CD4-positive, alpha-beta T cell treated with Interleukin-17A for 4 hours (primary cell): Measurements from ENCODE around the gene MS4A10.

Source experiments
- DNase-seq: peaks from one replicate; pipeline ENCODE4 v3.0.0-alpha.2; 2020; ENCODE audit warnings: mixed read lengths

Gene MS4A10

DNA sequence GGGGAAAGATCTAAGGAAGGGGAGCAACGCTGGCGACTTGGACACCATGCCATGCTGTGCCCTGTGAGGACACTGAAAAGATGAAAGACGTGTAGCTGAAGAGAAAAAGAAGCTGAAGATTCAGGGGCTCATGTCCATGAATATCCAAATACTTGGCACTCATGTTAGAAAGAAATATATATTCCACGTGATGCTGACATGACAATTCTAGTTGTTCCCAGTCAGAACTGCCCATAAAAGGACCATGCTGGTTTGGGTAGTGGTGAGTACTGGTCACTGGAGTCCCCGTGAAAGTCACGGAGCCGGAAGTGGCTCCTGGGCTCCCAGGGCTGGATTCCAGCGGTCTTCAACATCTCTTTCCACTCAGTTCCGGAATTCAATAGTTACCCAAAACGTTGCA lies 18.6 kb upstream of the MS4A10 start:
- DNase-seq: no peak

DNA sequence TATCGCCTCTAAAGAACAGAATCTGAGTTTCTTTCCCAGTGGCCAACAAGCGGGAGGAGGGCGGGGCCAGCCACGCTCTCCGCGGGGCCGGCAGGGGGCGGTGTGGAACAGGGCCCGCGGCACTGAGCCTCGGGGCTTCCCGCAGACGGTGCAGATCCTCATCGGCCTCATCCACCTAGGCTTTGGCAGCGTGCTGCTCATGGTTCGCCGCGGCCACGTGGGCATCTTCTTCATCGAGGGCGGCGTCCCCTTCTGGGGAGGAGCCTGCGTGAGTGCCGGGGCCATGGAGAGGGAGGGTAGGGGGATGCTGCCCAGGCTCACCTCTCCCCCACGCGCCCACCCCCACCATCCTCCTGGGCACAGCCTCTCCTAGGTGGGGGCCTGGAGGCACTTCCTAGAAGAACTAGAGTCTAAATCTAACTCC lies 17.7 kb upstream of the MS4A10 start:
- no peak for DNase-seq

DNA sequence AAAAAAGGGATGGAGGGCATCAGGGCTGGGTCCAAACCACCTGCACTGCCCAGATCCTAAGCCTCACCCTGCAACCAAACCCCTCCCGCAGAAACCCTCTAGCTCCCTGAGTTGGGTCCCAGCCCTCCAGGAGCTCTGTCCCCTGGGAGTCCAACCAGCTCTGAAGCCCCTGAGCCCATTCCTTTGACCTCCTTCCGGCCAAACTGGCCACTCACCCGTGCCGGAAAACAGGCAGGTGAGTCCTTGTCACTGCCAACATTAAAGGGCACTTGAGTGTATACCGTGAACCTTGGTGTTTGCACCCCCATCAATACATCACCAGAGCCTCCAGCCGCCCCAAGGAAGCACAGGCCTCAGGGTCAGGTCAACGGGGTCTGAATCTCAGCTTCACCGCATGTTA lies 16.9 kb upstream of the MS4A10 start:
- no peak for DNase-seq

GRCh38 chr11:60769273-60769672 lies 15.9 kb upstream of the MS4A10 start:
- DNase-seq: no peak

GRCh38 chr11:60769811-60770210 lies 15.3 kb upstream of the MS4A10 start:
- no peak for DNase-seq

- no peak for DNase-seq
Measured at GRCh38 chr11:60771146-60771545, 14.0 kb upstream of the MS4A10 start.

DNA sequence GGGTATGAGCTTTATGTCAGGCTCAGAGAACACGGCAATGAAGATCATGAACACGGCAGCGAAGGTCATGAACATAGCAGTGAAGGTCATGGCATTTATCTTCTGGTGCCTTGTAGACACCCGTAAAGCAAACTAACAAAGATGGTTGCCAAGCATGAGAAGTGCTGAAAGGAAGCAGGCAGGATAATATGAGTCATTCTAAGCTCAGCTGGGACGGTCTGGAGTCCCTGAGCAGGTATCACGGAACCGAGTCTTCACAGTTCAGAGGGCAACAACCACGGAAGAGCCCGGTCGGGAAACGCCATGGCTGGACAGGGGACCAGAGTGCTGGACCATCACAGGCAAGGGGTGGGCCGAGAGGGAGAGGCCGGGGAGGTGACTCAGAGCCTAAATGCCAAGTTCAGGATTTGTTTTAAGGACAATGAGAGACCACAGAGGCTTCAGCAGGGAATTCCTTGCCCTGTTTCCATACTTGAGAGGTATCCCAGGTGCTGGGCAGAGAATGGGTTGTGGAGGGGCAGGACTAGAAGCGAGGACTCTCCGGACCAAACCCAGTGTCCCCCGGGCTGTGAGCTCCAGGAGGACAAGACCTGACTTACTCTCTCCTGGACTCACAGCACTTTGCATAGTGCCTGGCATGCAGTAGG lies 13.1 kb upstream of the MS4A10 start:
- no peak for DNase-seq

DNA sequence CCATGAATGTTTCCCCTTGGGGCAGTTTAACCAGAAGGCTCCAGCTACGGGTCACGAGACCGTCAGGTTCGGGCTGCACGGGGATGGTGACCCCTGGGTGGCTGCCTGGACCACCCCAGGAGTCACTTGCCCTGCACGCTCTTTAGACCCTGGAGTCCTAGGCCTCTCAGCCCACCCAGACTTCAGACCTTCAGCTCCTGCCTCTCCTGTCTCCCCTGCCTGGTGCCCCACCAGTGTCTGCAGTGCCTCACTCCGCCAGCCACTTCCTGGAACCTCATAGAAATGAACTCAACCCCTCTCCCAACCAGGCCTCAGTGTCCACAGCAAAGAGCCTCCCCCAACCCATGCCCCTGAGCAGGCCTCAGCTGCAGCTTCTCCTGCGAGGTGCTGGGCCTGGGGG lies 12.5 kb upstream of the MS4A10 start:
- DNase-seq: no peak

- no peak for DNase-seq
Measured at GRCh38 chr11:60774726-60775125, 10.4 kb upstream of the MS4A10 start.

DNA sequence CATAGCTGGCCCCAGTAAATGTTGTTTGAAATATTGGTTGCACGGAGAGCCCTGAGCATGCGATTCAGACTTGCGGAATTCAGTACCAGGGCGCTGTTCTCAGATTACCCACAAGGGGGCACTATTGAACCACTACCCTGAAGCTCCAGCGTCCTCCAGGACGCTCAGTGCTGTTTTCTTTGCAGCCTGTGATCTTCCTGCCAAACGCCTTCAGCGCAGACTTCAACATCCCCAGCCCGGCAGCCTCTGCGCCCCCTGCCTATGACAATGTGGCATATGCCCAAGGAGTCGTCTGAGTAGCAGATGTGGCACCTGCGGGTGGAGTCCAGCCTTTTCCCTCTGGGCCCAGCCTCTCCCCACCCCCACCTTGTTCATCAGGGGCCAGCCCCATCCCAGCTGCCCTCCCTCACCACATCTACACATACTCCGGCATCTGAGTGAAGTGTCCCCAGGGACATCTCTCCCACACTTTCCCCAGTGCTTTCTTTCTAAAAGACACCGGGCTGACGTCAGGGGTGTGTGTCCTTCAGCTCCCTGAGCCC lies 9.6 kb upstream of the MS4A10 start:
- DNase-seq: peak; percentile 88

- no peak for DNase-seq
Measured at GRCh38 chr11:60776167-60776566, 9.0 kb upstream of the MS4A10 start.

DNA sequence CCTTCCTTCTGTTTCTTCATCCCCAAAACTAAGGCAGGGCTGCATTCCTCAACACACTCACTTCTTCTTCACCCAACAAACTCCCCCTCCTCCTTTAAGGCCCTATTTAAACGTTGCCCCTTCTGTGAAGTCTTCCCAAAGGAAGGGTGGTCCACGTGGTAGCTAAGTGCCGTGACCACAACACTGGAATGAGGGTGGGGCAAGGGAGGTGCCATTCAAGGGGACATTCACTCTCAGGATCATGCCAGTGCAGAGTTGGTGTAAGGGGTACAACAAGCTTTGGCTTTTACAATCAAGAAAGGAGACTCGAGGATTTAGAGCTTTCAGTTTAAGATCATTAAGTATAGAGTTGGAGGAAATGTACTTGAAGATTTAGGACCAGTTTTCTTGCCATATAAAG lies 8.0 kb upstream of the MS4A10 start:
- DNase-seq: no peak

DNA sequence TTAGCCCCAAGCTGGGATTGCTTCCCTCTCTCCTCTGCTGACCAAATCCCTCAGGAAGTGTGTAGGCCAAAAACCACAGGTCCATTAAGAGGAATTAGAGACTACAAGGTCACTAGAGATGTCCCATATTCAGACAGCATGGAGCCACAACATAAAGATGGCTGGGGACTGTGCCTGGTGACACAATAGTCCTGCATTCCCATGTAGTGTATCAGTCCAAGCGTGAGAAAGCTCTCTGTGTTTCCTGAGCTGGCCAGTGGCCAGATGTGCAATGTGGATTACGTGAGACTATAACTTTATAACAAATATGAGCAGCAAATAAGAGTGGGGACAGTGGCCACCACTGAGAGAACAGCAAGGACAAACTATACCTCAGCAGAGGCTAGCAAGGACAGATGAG lies 7.6 kb upstream of the MS4A10 start:
- DNase-seq: no peak

- DNase-seq: no peak
Measured at GRCh38 chr11:60780065-60780464, 5.1 kb upstream of the MS4A10 start.

DNA sequence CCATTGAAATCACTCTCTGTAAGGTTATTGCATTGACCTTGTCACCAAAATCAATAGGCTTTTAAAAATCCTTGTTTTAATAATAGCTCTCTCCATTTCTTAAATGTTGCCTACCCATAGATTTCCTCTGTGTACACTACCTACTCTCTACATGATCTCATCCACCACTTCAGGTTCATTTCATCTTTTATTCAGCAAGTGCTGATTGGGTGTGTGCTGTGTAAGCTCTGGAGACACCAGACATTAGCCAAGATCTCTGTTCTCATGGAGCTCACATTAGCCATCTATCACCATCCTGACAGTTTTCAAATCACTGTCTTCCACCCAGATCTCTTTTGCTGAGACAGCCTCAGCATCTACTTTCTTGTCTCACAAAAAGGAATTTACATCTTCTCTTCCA lies 4.4 kb upstream of the MS4A10 start:
- no peak for DNase-seq

GRCh38 chr11:60781286-60781980 lies 3.7 kb upstream of the MS4A10 start:
- no peak for DNase-seq

- DNase-seq: no peak
Measured at GRCh38 chr11:60781981-60782316, 3.2 kb upstream of the MS4A10 start.

- DNase-seq: no peak
Measured at GRCh38 chr11:60782393-60783140, 2.6 kb upstream of the MS4A10 start.

- DNase-seq: no peak
Measured at GRCh38 chr11:60783141-60783484, 2.0 kb upstream of the MS4A10 start.

- no peak for DNase-seq
Measured at GRCh38 chr11:60783911-60784310, 1.2 kb upstream of the MS4A10 start.

- no peak for DNase-seq
Measured at GRCh38 chr11:60785806-60786361, 751 bp downstream of the MS4A10 start.

DNA sequence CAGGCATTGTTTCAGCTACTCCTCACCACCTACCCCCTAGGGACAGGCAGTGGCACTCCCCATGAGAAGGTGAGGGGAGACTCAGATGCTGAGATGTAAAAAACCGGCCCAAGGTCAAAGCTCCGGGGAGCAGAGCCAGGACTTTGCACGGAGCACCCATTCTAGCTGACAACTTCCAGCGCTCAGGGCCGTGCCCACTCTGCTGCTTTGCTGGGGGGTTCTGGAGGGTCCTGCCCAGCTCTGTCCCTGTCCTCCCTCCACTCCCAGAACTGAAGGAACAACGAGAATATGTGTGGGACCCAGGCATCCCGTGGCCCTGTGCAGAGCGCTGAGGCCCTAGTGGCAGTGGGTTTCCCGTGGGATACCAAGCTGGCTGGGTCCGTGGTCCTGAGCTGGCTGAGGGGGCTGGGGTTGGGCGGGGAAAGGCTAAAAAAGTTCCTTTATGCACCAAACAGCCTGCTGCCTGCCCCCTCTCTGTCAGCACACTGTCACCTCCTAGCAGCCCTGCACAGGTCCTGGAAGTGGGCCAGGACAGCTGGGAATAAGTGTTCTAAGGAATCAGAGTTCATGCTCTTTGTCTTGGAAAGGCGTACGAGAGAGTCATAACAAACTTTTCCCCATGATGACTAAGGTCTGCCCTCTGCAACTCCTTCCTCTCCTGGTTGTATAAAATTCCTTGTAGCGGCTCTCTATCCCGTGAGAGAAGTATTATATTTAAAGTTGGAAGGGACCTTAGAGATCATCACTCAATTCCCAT lies 1.9 kb downstream of the MS4A10 start:
- DNase-seq: no peak
